GM21529 (cell line): ENCODE data around the gene CD300E.
"Not testable (repeated sequence)": the region's sequence is repeated elsewhere in the genome, so short reads cannot be mapped to it uniquely, and the experiment has no call there.

Experiments used
- ATAC-seq: cut with Tn5 transposase; IDR thresholded peaks from one replicate; pipeline ENCODE4 v1.9.1; 2021; ENCODE audit not compliant: unreplicated experiment

The CD300E gene

GRCh38 chr17:74601944-74602572 lies 21.5 kb downstream of the CD300E start:
- no peak for ATAC-seq

- ATAC-seq: no peak
These were observed 24.0 kb downstream of the CD300E start for GRCh38 chr17:74599448-74599939.

- no peak for ATAC-seq
These were observed 24.5 kb downstream of the CD300E start for GRCh38 chr17:74599023-74599399.

GRCh38 chr17:74598346-74599022 lies 25.1 kb downstream of the CD300E start:
- ATAC-seq: no peak

GRCh38 chr17:74597069-74597790 lies 26.3 kb downstream of the CD300E start:
- no peak for ATAC-seq

GRCh38 chr17:74595037-74595750 lies 28.3 kb downstream of the CD300E start:
- no peak for ATAC-seq

- ATAC-seq: no peak
These were observed 31.2 kb downstream of the CD300E start, which contains the start of gene CD300LD for GRCh38 chr17:74592087-74592990. Gene CD300LD, minus strand, starts transcription at chr17:74592283. Its CDS starts 81 bp downstream, at chr17:74592202.

- ATAC-seq: no peak
These were observed 32.0 kb downstream of the CD300E start for GRCh38 chr17:74591503-74591902.

GRCh38 chr17:74585711-74586110 lies 37.8 kb downstream of the CD300E start:
- ATAC-seq: no peak

- no peak for ATAC-seq
These were observed 39.1 kb downstream of the CD300E start for GRCh38 chr17:74584292-74585060.

GRCh38 chr17:74582633-74583032 lies 40.9 kb downstream of the CD300E start:
- no peak for ATAC-seq

- ATAC-seq: no peak
These were observed 43.6 kb downstream of the CD300E start for GRCh38 chr17:74579900-74580299.

- ATAC-seq: no peak
These were observed 44.6 kb downstream of the CD300E start for GRCh38 chr17:74578979-74579378.

- no peak for ATAC-seq
These were observed 48.9 kb downstream of the CD300E start for GRCh38 chr17:74574489-74575142.

GRCh38 chr17:74573635-74574034 lies 49.9 kb downstream of the CD300E start:
- ATAC-seq: not testable (repeated sequence)

GRCh38 chr17:74573169-74573568 lies 50.4 kb downstream of the CD300E start:
- no peak for ATAC-seq

GRCh38 chr17:74571621-74572270 lies 51.8 kb downstream of the CD300E start:
- no peak for ATAC-seq
